Lower leg skin (tissue), 4 donors: ENCODE measurements around the gene MCTP2. TPM values are rescaled to one million over a fixed set of nuclear protein-coding genes. Genes with fewer than 3 reads are reported as not detected.

Experiments
- DNase-seq, 2 donors: peaks; one replicate each; pipeline ENCODE4 v3.0.0-alpha.2; 2019; ENCODE audit warnings: low spot score in 2 of 2
- H3K4me3 ChIP-seq: fragments of 200-600 bp; sonication (generic); 2 replicates; pipeline ENCODE4 v1.5.1; 2017; ENCODE audit warnings: mild to moderate bottlenecking, low read depth; ENCODE audit not compliant: poor library complexity, severe bottlenecking
- CTCF ChIP-seq, 3 donors: fragments of 450-650 bp; IDR thresholded peaks; one replicate each; pipeline ENCODE4 v1.5.1; 2016; ENCODE audit warnings: antibody characterized with exemption in 3 of 3, mild to moderate bottlenecking in 3 of 3, moderate library complexity in 2 of 3
- POLR2A ChIP-seq, 2 donors: fragments of 450-650 bp; IDR thresholded peaks; one replicate each; pipeline ENCODE4 v1.6.1; 2016 to 2017; ENCODE audit warnings: antibody characterized with exemption in 2 of 2, mild to moderate bottlenecking in 1 of 2, moderate library complexity in 1 of 2
- WGBS, 2 donors: methylation state at CpG; one replicate each; pipeline ENCODE4 v1.1.5; 2018; 5-methylcytosine and 5-hydroxymethylcytosine counted together
- intact Hi-C: fragments of 100-400 bp; cut with DNase I; formaldehyde crosslinking; loops from one replicate; pipeline ENCODE4 v1.15.0; 2023; ENCODE audit warnings: low total_unique reads
- total RNA-seq, 4 donors: library from RNA; depleted of rRNA; stranded (reverse); fragments of >200 nt; gene quantifications; one replicate each; pipeline ENCODE4 v1.1.0, GENCODE V29; 2016

MCTP2 gene
- total RNA-seq, 4 donors from 2014 or later, result 18.9 to 24.1 (median 20.4) TPM

DNA sequence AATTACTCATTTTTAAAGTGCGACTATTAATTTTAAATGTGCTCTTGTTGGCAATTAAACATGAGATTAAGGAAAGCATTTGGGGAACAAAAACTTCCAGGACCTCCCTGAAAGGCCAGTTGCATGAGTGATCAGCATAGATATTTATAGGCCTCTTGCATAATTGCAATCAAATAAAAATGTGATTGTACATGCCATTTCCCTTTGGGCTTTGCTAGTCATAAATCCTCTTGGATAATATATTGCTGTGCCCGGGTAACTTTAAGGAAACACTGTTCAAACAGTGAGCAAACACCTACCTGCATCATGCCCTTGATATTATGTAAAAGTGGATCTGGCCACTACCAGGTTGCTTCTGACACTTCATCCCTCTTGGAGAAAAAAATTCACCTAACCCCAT lies 239.1 kb downstream of the MCTP2 start:
- no peak for TF ChIP-seq CTCF (IDR thresholded peaks at IDR 0.05)
- no peak for TF ChIP-seq POLR2A (IDR thresholded peaks at IDR 0.05)
- 25 to 37% methylated on average over 2 of the region's 2 CpGs for WGBS, 2 donors
- intact Hi-C loops, result no loop called here
- no peak for DNase-seq
- H3K4me3 ChIP-seq, result no peak overlapping the region

DNA sequence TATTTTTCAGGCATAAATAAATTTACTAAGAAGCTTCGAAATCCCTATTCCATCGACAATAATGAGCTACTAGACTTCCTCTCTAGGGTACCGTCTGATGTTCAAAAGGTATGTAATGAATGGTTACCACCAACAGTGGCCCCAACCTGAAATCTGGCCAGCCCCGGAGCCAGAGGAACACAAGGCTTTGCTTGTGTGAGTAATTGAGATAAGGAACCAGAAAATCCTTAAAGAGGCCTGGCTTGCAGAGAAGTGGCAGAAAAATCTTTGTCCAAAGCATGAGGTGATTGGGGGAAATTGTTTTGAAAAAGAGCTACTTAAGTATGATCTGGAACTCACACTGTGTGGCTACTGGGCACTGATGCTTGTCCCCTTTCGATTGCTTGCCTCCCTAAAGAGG lies 245.3 kb downstream of the MCTP2 start:
- DNase-seq, result no peak
- TF ChIP-seq CTCF (IDR thresholded peaks at IDR 0.05) (no peak), POLR2A (IDR thresholded peaks at IDR 0.05) (no peak)
- H3K4me3 ChIP-seq, result no peak overlapping the region
- 84 to 86% methylated on average over 5 of the region's 5 CpGs for WGBS, 2 donors
- intact Hi-C loops, result no loop called here

DNA sequence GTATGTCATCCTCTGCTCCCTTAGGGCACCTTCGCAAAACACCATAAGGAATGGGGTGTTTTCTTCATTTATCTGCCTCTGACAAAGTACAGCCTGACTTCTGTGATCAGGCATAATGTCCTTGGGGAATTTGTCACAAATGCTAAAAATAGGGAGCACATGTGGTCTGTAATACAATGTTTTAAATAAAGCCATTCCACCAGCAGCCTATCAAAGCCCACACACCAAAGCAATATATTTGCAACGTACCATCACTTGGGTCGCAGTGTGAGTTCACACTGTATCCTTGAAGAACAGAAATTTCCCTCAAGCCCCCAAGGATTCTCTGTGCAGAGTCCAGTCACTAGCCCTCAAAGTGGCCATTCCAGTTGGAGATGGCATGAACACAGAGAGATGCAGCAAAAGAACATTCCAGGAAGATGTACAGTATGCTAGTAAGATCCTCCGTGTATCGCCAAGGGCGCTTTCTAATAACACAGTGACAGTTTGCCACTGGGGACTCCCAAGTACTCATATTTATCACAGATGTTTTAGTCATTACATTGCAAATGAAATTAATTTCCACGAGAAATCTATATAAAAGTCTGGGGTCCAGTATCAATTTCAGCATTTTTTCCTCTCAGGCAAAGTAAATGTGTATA lies 246.7 kb downstream of the MCTP2 start:
- intact Hi-C loops, result no loop called here
- 84 to 85% methylated on average over 7 of the region's 7 CpGs for WGBS, 2 donors
- H3K4me3 ChIP-seq, result no peak overlapping the region
- TF ChIP-seq CTCF (IDR thresholded peaks at IDR 0.05), result no peak
- no peak for TF ChIP-seq POLR2A (IDR thresholded peaks at IDR 0.05)
- DNase-seq, result no peak

- TF ChIP-seq POLR2A (IDR thresholded peaks at IDR 0.05) (no peak), CTCF (IDR thresholded peaks at IDR 0.05) (no peak)
- 85 to 87% methylated on average over 8 of the region's 8 CpGs for WGBS, 2 donors
- intact Hi-C loops, result no loop called here
- H3K4me3 ChIP-seq, result no peak overlapping the region
- no peak for DNase-seq
These were observed 247.4 kb downstream of the MCTP2 start for GRCh38 chr15:94478763-94479162.

DNA sequence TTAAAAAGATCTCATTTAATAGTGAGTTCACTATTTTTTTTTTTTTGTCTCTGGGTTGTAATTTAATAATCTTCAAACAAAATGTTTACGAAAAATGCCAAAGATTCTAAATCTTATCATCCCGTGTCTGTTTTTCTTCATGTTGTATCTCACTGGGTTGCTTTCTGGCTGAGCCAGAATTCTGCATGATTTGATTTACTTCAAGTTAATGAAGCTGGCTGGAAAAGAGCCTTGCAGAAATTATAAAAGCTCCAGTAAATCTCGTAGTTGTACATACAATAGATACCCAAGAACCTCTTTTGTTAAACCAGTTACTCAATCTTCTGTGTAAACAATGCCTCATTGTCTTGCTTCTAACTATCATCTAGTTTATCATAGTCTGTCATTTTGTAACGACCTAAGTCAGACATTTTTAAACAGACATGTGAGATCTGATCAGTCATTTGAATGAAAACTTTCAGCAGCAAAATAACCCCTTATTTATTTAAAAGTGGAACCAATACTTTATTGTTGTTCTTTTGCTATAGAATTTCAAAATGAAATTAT lies 249.0 kb downstream of the MCTP2 start:
- no peak for TF ChIP-seq POLR2A (IDR thresholded peaks at IDR 0.05)
- no peak for TF ChIP-seq CTCF (IDR thresholded peaks at IDR 0.05)
- intact Hi-C loops, result no loop called here
- WGBS, 2 donors, result 57 to 58% methylated on average over 4 of the region's 4 CpGs
- DNase-seq, result no peak
- no peak overlapping the region for H3K4me3 ChIP-seq
